CMK (cell line): ENCODE data around the gene PSKH1.
"Not testable (repeated sequence)": the region's sequence is repeated elsewhere in the genome, so short reads cannot be mapped to it uniquely, and the experiment has no call there.

Experiments
- DNase-seq: peaks from one replicate; pipeline ENCODE4 v3.0.0-alpha.2; 2010; ENCODE audit warnings: low read depth

PSKH1 gene

GRCh38 chr16:67961551-67961957 lies 68.5 kb downstream of the PSKH1 start:
- no peak for DNase-seq

- DNase-seq: no peak
These were observed 69.1 kb downstream of the PSKH1 start for GRCh38 chr16:67962135-67962534.

DNA sequence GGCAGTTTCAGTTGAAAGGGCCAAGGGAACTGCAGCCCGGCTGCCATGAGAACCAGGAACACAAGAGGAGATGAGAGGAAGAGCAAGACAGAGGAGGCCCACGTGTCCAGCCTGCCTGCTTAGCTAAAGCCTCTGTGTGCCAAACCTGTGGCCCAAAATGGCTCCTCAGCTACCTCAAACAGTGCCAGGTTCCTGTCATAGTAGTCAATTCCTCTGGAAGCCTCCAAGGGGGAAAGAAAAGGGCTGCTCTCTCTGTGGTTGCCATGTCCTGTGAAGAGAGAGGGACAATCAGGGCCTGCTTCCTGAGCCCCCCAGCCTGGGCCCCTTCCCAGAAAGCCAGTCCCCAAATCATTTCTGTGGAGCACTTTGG lies 70.2 kb downstream of the PSKH1 start:
- DNase-seq: no peak

DNA sequence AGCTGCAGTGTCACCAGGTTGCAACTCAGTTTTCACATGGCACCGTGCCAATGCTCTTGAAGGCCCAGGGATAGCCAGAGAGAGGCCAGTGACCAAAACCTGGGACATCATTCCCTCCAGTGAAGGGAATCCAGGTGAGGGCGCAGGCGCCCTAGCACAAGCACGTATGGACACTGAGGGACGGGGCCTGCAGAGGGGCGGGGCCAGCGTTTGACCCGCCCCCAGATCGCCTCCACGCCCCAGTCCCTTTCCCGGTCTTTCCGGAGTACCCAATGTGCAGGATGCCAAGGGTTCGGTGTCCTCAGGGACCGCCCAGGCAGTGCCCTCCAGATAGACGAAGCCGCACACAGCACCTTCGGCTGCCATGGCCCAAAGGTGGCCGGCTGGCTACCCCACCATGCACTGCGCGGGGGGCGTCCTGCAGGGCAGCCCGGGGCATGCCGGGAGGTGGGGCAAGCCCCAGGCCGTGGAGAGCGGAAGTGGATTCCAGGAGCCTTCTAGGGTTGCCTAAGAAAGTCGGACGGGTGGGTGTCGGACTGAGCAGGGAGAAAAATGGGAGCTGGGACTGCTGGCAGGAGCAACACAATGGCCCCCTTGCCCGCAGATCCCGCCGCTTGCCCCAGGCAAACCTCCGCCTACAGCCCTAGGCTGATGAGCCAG lies 70.7 kb downstream of the PSKH1 start:
- no peak for DNase-seq

- DNase-seq: no peak
These were observed 71.5 kb downstream of the PSKH1 start for GRCh38 chr16:67964477-67965131.

- DNase-seq: no peak
These were observed 72.9 kb downstream of the PSKH1 start for GRCh38 chr16:67965668-67966548.

- DNase-seq: no peak
These were observed 73.6 kb downstream of the PSKH1 start for GRCh38 chr16:67966549-67967182.

DNA sequence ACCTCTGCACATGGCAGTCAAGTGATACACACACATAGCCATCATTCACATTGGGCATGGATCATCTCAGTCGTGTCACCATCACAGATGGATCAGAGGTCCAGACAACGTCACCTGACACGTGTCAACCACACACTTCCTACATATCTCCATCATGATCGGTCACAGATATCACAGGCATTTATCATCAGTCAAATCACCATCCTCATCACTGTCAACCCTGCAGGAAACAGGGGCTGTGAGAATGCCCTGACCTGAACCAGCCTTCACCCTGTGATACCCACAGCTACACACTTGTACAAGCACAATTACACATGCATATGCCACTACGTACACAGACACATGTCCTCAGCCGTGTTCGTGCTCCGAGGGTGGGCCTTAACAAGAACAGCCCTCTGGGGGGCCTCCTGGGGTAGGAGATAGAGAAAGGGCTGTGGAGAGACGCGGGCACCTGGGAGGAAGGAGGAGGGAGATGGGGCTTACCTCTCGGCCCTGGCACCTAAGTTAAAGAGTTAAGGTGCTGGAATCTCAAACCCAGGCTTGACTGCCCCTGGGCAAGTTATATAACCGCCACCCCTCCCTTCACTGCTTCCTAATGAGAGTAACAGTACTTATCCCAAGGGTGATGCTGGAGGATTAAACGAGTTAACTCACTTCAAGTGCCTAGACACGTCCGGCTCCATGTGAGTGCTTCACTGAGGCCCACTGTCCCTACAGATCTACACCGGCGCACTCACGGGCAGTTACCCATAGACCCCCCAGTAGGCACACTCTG lies 74.3 kb downstream of the PSKH1 start:
- DNase-seq: no peak

DNA sequence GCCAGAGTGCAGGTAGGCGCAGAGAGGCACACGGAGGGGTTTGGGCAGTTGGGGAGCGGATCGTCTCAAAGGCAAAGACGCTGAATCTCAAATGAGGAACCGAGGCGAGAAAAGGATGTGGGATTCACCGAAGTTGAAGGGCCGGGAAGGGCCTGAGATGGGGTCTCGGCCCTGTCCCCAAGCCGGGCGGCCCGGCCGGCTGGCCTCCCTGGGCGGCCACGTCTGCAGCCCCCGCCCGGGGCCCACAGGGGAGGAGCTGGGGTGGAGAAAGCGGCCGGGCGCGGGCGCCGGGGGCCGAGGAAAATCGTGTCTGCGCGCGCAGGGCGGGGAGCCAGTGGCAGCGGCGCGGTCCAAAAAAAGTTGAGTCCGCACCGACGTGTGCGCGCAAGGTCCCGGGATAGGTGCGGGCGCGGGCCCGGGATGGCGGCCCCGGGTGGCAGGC lies 74.9 kb downstream of the PSKH1 start:
- DNase-seq: no peak

- peak; percentile 66 for DNase-seq
These were observed 75.6 kb downstream of the PSKH1 start, which contains the start of gene SLC12A4 for GRCh38 chr16:67968400-67969253. Gene SLC12A4, minus strand, starts transcription at chr16:67968637. Its CDS starts 84 bp downstream, at chr16:67968553.

GRCh38 chr16:67969254-67970039 lies 76.4 kb downstream of the PSKH1 start:
- no peak for DNase-seq

- no peak for DNase-seq
These were observed 78.1 kb downstream of the PSKH1 start for GRCh38 chr16:67971111-67971510.

- DNase-seq: not testable (repeated sequence)
These were observed 79.2 kb downstream of the PSKH1 start for GRCh38 chr16:67972285-67972684.

- DNase-seq: no peak
These were observed 82.5 kb downstream of the PSKH1 start for GRCh38 chr16:67975321-67976105.

DNA sequence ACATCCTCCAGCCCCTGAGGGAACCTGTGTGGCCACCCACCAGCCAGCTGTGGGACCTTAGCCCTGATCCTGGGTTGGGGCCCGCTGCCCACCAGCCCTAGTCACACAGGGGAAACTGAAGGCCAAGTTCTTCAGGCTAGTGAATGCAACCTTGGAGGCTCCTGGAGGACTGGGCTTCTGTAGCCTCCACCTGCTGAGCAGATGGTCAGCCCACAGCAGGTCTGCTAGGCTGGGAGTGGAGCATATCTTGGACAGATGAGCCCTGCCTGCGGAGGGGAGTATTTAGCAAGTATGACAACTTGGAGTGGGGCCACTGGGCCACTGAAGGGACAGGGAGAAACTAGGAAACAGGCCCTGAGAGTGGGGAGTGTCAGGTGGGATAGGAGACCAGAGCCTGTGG lies 83.2 kb downstream of the PSKH1 start:
- DNase-seq: no peak

- no peak for DNase-seq
These were observed 84.0 kb downstream of the PSKH1 start for GRCh38 chr16:67977005-67977404.

DNA sequence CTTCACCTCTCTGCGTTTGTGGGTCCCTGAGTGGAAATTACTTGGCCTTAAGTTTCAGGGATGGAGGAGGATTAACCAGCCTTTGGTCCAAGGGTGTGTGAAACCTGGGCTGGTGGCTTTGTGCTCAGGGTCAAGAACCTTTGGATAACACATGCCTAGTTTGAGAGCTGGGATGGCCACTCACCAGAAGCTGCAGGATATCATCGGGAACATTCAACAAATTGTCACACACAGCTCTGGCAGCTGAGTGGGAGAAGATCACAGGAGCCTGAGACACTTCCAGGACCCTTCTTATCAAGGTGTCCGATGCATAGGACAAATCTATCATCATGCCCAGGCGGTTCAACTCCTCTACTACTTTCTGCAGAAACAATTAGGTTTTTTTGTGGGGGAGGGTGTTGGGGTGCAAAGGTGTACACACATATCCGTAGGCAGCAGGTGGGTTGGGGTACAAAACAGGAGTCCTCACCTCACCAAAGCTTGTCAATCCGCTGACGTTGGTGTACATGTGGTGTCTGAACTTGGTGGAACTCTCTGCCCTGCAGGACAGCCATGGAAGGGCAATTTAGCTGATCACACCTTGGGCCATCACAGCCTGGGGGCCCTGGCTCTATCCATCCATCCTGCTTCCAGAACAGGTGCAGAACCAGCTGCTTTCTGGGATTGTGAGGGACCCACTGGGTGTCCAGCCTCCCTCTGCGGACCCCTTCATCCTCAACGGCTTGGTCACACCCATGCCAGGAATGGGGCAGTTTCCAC lies 84.6 kb downstream of the PSKH1 start:
- no peak for DNase-seq
